ENCODE results near the gene KLHL14. TPM values are rescaled to one million over a fixed set of nuclear protein-coding genes. Genes with fewer than 3 reads are reported as not detected.
A peak's percentile ranks its signal among the peaks of the same experiment; 100 is the strongest.

KLHL14 gene
- total RNA-seq, 1 donor from 2014 or later, result 0.16 TPM

DNA sequence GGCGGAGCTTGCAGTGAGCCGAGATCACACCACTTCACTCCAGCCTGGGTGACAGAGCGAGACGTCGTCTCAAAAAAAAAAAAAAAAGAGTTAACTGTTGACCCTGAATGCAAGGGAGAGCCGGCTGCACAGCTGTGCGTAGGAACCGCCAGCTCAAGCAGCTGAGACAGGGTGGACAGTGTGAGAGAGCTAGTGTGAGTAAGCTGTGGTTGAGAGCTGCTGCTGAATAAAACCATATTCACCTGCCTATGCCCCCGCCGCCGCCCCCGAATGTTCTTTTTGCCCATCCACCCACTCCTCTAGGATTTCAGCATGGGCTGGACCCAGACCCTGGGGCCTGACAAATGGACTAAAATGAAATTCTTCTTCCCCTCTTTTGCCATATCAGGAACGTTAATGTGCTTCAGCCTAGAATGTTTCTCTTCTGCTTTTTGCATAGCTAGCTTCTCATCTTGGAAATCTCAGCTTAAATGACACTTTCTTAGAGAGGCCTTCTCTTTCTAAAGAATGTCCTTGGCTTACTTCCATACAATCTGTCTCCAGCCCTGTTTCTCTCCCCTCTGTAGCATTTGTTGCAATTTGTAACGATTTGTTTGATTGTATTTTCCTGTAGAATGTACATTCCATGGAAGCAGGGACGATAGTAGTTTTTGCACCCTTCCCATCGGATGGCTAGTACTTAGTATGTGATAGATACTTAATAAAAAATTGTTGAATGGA lies 142.7 kb downstream of the KLHL14 start:
- no peak for ATAC-seq

DNA sequence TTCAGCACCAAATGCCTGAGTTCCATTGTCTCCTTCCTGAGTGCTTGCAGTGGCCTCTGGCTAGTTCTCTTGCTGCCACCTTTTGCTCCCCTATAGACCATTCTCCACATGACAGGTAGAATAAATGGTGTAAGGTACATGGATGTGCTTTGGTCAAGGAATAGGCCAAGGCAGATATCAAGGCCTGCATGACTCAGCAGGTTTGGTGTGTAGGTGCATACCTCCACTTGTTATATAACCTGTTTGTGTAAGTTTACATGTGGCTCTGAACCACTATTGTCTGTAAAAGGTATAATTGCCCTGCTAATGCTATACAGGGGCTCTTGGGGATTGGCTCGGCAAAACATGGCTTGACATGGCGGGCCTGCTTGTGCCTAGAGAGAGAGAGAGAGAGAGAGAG lies 143.5 kb downstream of the KLHL14 start:
- no peak for ATAC-seq

DNA sequence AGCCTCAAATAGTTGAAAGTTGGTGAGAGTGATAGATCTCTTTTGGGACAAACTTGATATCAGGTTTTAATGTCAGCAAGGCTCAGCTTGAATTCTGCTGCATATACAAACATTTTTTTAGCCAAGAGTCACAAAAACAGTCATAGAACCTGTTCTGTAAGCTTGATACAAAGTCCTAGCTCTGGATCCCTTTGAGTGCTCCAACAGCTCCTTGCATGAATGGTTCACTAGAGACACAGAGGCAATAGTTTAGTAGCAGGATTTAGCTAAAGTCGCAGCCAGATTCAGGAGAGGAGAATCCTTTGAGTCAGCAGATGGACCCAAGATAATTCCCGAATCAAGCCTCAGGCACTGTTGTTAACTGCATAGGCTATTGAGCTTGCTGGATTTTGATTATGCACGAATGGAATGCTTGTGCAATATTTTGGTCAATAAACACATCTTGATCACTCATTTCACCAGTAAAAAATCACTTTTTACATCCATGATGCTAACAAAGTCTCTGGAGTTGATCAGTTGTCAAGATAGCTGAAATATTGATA lies 148.6 kb downstream of the KLHL14 start:
- peak; percentile 59 for ATAC-seq

DNA sequence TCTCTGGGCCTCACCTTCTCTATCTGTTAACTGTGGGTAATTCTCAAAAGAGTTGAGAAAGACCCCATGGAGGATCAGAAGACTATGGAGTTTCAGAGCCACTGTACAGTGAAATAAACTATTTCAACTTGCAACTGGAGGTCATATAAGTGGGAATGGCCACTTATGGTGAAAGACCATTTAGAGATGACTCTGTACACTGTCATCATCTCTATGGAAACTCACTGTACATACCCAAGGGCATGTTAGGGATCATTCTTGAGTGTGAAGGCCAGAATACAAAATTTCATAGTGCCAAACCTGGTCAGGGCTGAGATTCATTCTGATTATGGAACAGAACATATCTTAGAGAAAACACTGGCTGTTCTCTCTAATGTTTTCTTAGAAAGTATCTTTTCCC lies 149.3 kb downstream of the KLHL14 start:
- no peak for ATAC-seq

Measured in esophagus mucosa (tissue), 1 donor.